Kidney epithelial cell (primary cell): ENCODE measurements around the gene SFMBT1. TPM values are rescaled to one million over a fixed set of nuclear protein-coding genes. Genes with fewer than 3 reads are reported as not detected.

Experiments
- DNase-seq: peaks from one replicate; pipeline ENCODE4 v3.0.0-alpha.2; 2010; ENCODE audit warnings: low read depth
- H3K27me3 ChIP-seq: 2 replicates; pipeline ENCODE4 v1.6.0; 2011; ENCODE audit warnings: low read length; ENCODE audit not compliant: control insufficient read depth, insufficient read depth
- H3K36me3 ChIP-seq: 2 replicates; pipeline ENCODE4 v1.5.1; 2011; ENCODE audit warnings: low read length; ENCODE audit not compliant: control insufficient read depth, insufficient read depth
- H3K4me3 ChIP-seq: 2 replicates; pipeline ENCODE4 v1.5.1; 2011; ENCODE audit warnings: low read depth, mild to moderate bottlenecking, control low read depth, low read length
- CTCF ChIP-seq: IDR thresholded peaks from 2 replicates; pipeline ENCODE4 v1.5.1; 2011; ENCODE audit warnings: mild to moderate bottlenecking, moderate library complexity, low read length, control low read depth, inconsistent platforms; ENCODE audit not compliant: insufficient read depth, poor library complexity, severe bottlenecking
- total RNA-seq: library from RNA; depleted of rRNA; stranded (reverse); fragments of >200 nt; gene quantifications from 2 replicates; pipeline ENCODE4 v1.2.3, GENCODE V29; 2015

Gene SFMBT1
- total RNA-seq, 1 donor from 2014 or later: 15.6 TPM

- Histone ChIP-seq H3K4me3 (no peak overlapping the region), H3K36me3 (no peaks in the 10 kb centered on the region), H3K27me3 (no peaks in the 10 kb centered on the region)
- no peak for DNase-seq
- no peak for TF ChIP-seq CTCF
Observed at GRCh38 chr3:52880047-52880446, 165.8 kb downstream of the SFMBT1 start.

GRCh38 chr3:52879581-52879980 lies 166.3 kb downstream of the SFMBT1 start:
- Histone ChIP-seq H3K4me3 (no peak overlapping the region), H3K36me3 (no peaks in the 10 kb centered on the region), H3K27me3 (no peaks in the 10 kb centered on the region)
- no peak for DNase-seq
- no peak for TF ChIP-seq CTCF

GRCh38 chr3:52879090-52879489 lies 166.8 kb downstream of the SFMBT1 start:
- DNase-seq: no peak
- Histone ChIP-seq H3K27me3 (no peaks in the 10 kb centered on the region), H3K36me3 (no peaks in the 10 kb centered on the region), H3K4me3 (no peak overlapping the region)
- TF ChIP-seq CTCF: no peak

GRCh38 chr3:52877085-52877484 lies 168.8 kb downstream of the SFMBT1 start:
- no peaks in the 10 kb centered on the region for H3K27me3 ChIP-seq

GRCh38 chr3:52874864-52875587 lies 170.8 kb downstream of the SFMBT1 start:
- Histone ChIP-seq H3K4me3 (no peak overlapping the region), H3K36me3 (no peaks in the 10 kb centered on the region), H3K27me3 (no peaks in the 10 kb centered on the region)
- no peak for DNase-seq
- TF ChIP-seq CTCF: no peak

More at GRCh38 chr3:52877085-52877484, 168.8 kb downstream of the SFMBT1 start:
- no peak for DNase-seq
- Histone ChIP-seq H3K36me3 (no peaks in the 10 kb centered on the region), H3K4me3 (no peak overlapping the region)
- no peak for TF ChIP-seq CTCF

- no peaks in the 10 kb centered on the region for H3K36me3 ChIP-seq
- no peak for TF ChIP-seq CTCF
- H3K4me3 ChIP-seq: no peak overlapping the region
- no peak for DNase-seq
- no peaks in the 10 kb centered on the region for H3K27me3 ChIP-seq
Observed at GRCh38 chr3:52874160-52874701, 171.6 kb downstream of the SFMBT1 start.
